Right ventricle myocardium superior (tissue), 1 donor: ENCODE measurements around the gene PLS3. TPM values are rescaled to one million over a fixed set of nuclear protein-coding genes. Genes with fewer than 3 reads are reported as not detected.
"Not testable (repeated sequence)": the region's sequence is repeated elsewhere in the genome, so short reads cannot be mapped to it uniquely, and the experiment has no call there.

Source experiments
- ATAC-seq: fragments of 200-7000 bp; cut with Tn5 transposase; one replicate; pipeline ENCODE4 v1.9.1; 2020; ENCODE audit warnings: mild to moderate bottlenecking; ENCODE audit not compliant: poor library complexity
- DNase-seq: peaks from one replicate; pipeline ENCODE4 v3.0.0-alpha.2; 2020
- intact Hi-C: fragments of 100-400 bp; cut with DNase I; formaldehyde crosslinking; loops from one replicate; pipeline ENCODE4 v1.11.2; 2022
- total RNA-seq: library from RNA; stranded (reverse); fragmentation: NEBNext Ultra II Directional; extraction: Animal tissue kit (Norgen Biotek cat#: 25700); gene quantifications from one replicate; pipeline ENCODE4 v1.2.1, GENCODE V29; 2021
- donor health status: DM: no; HTN: yes; CAD: no; lungs with severe emphysema.

The PLS3 gene
- total RNA-seq, 1 donor from 2014 or later: 35.0 TPM

- intact Hi-C loops: no loop called here
- ATAC-seq (peak; percentile 36), DNase-seq (no peak)
Observed at GRCh38 chrX:115591856-115592842, 31.2 kb downstream of the PLS3 start.

GRCh38 chrX:115592997-115593734 lies 32.2 kb downstream of the PLS3 start:
- ATAC-seq (peak; percentile 83), DNase-seq (no peak)
- intact Hi-C loops: no loop called here

- intact Hi-C loops: no loop called here
- ATAC-seq (no peak), DNase-seq (no peak)
Observed at GRCh38 chrX:115595049-115595448, 34.1 kb downstream of the PLS3 start.

- intact Hi-C loops: no loop called here
- DNase-seq (no peak), ATAC-seq (no peak)
Observed at GRCh38 chrX:115598556-115598955, 37.6 kb downstream of the PLS3 start.

- intact Hi-C loops: no loop called here
Observed at GRCh38 chrX:115602308-115602707, 41.3 kb downstream of the PLS3 start.

GRCh38 chrX:115602729-115603389 lies 41.9 kb downstream of the PLS3 start:
- DNase-seq (no peak), ATAC-seq (no peak)
- intact Hi-C loops: no loop called here

More at GRCh38 chrX:115602308-115602707, 41.3 kb downstream of the PLS3 start:
- DNase-seq (no peak), ATAC-seq (no peak)

- no peak for ATAC-seq
- DNase-seq: no peak
- intact Hi-C loops: no loop called here
Observed at GRCh38 chrX:115603534-115604074, 42.6 kb downstream of the PLS3 start.

GRCh38 chrX:115606861-115607260 lies 45.9 kb downstream of the PLS3 start:
- intact Hi-C loops: no loop called here

GRCh38 chrX:115609621-115610020 lies 48.6 kb downstream of the PLS3 start:
- intact Hi-C loops: no loop called here
- DNase-seq (no peak), ATAC-seq (no peak)

More at GRCh38 chrX:115606861-115607260, 45.9 kb downstream of the PLS3 start:
- no peak for DNase-seq
- no peak for ATAC-seq

GRCh38 chrX:115616943-115617563 lies 56.1 kb downstream of the PLS3 start:
- DNase-seq (no peak), ATAC-seq (no peak)
- intact Hi-C loops: no loop called here

- intact Hi-C loops: loop anchor here (10.0 kb wide), 1 partner anchor 58 kb away; the partner anchor contains the start of gene PLS3
- ATAC-seq (peak; percentile 58), DNase-seq (no peak)
Observed at GRCh38 chrX:115622534-115622933, 61.6 kb downstream of the PLS3 start.

GRCh38 chrX:115624916-115625315 lies 63.9 kb downstream of the PLS3 start:
- ATAC-seq (no peak), DNase-seq (no peak)
- intact Hi-C loops: loop anchor here (10.0 kb wide), 1 partner anchor 60 kb away; the partner anchor contains the start of gene PLS3

- DNase-seq (no peak), ATAC-seq (peak; percentile 51)
- intact Hi-C loops: loop anchor here (10.0 kb wide), 1 partner anchor 61 kb away; the partner anchor contains the start of gene PLS3
Observed at GRCh38 chrX:115625572-115626301, 64.8 kb downstream of the PLS3 start.

- intact Hi-C loops: no loop called here
- no peak for DNase-seq
- ATAC-seq: peak; percentile 85
Observed at GRCh38 chrX:115630204-115630603, 69.2 kb downstream of the PLS3 start.

GRCh38 chrX:115632455-115632854 lies 71.5 kb downstream of the PLS3 start:
- ATAC-seq: no peak
- DNase-seq: no peak
- intact Hi-C loops: no loop called here

GRCh38 chrX:115633397-115633796 lies 72.4 kb downstream of the PLS3 start:
- ATAC-seq, DNase-seq, intact Hi-C loops: not testable (repeated sequence)

- ATAC-seq: no peak
- intact Hi-C loops: no loop called here
- DNase-seq: no peak
Observed at GRCh38 chrX:115639334-115639880, 78.4 kb downstream of the PLS3 start.
